ENCODE measurements around the gene SELENOF.

SELENOF gene

DNA sequence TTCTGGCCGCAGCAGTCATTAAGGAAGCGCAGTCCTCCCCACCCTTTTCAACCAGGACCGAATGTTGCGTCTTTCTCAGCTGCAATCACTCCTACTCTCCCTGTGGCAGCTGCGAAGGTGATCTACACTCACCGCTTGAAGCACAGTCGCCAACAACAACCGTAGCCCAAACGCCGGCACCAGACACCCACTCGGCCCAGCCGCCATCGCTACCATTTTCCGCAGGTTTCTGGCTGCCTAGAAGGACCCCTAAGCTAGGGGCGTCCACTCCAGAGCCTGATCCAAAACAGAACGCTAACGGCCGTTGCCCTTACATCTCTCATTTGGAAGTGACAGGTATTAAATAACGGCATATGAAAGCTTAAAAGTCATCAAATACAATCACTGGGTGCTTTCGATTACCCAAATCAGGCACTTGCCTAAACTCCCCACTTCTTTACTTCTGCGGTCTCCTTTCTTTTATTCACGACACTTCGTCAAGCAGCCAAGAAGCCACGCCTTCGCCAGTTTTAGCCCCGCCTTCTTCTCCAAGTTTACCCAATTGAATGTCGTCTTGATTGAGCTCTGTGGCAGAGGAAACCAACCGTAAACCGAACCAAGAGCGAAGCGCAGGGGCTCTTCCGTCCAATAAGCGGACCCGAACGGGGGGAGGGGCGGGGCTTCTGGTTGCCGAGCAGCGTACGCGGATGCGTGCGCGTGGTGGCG is at the start of gene SELENOF:
TSS of gene SELENOF (minus strand) at position 231 of the 705 bp plus-strand sequence. CDS start at position 216, 15 bp downstream.
- TF ChIP-seq, protein P1, sequence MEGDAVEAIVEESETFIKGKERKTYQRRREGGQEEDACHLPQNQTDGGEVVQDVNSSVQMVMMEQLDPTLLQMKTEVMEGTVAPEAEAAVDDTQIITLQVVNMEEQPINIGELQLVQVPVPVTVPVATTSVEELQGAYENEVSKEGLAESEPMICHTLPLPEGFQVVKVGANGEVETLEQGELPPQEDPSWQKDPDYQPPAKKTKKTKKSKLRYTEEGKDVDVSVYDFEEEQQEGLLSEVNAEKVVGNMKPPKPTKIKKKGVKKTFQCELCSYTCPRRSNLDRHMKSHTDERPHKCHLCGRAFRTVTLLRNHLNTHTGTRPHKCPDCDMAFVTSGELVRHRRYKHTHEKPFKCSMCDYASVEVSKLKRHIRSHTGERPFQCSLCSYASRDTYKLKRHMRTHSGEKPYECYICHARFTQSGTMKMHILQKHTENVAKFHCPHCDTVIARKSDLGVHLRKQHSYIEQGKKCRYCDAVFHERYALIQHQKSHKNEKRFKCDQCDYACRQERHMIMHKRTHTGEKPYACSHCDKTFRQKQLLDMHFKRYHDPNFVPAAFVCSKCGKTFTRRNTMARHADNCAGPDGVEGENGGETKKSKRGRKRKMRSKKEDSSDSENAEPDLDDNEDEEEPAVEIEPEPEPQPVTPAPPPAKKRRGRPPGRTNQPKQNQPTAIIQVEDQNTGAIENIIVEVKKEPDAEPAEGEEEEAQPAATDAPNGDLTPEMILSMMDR (IDR thresholded peaks at IDR 0.05): peak in 1 of 2 experiments; percentile 16
- H3K4me3 ChIP-seq: peak within 1 kb of the TSS; percentile 79 to 92
- intact Hi-C loops (cut with DNase I; ENCODE audit: low total_unique reads): loop anchor here (10.0 kb wide), 1 partner anchor 421 kb away; no protein-coding TSS in a partner anchor

DNA sequence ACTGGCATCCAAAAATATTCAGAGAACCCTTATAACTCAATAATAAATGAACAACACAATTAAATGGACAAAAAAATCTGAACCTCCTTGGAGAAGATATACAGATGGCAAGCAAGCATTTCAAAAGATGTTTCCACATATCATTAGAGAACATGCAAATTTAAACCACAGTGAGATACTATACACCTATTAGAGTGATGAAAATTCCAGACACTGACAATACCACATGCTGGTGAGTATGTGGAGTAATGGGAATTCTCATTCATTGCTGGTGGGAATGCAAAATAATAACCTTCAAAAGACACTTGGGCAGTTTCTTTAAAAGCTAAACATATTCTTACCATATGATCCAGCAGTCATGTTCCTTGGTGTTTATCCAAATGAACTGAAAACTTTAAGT is 46.6 kb upstream of the SELENOF start:
- TF ChIP-seq, protein P1 (IDR thresholded peaks at IDR 0.05): no peak
- Histone ChIP-seq H3K4me3 (no peak overlapping the region), H3K27me3 (no peaks in the 10 kb centered on the region), H3K9me3 (no peaks in the 10 kb centered on the region), H3K4me1 (peaks cover 0 to 5% (median 0%) of the 10 kb centered on the region in 4 donors), H3K36me3 (no peaks in the 10 kb centered on the region), H3K27ac (no peak overlapping the region)
- intact Hi-C loops (cut with DNase I; ENCODE audit: low total_unique reads): no loop called here
- no peak for DNase-seq

More for the DNA sequence above, at the start of gene SELENOF:
- peak within 1 kb of the TSS; percentile 87 to 92 for H3K27ac ChIP-seq
- no peaks in the 10 kb centered on the region for H3K36me3 ChIP-seq
- no peaks in the 10 kb centered on the region for H3K9me3 ChIP-seq
- H3K27me3 ChIP-seq: no peaks in the 10 kb centered on the region
- DNase-seq: peak; percentile 99 to 100
- peaks cover 0 to 31% (median 24%) of the 10 kb centered on the region in 4 donors for H3K4me1 ChIP-seq

DNA sequence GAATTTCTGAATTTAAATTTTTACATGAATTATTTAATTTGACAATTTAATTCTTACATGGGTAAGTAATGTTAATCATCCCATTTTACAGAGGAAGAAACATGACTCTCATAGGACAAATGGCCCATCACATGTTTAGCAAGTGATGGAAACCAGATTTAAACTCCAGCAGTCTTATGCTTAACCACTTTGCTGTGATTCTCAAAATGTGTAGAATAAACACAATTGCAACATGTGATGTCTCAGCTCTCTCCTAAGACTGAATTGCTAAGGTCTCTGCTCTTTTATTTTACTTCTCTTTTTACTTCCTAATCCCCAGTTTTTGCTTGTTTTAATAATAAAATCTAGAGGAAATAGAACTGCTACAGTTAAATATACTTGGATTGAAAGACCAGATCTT is 43.3 kb upstream of the SELENOF start:
- H3K27ac ChIP-seq: no peak overlapping the region
- intact Hi-C loops (cut with DNase I; ENCODE audit: low total_unique reads): no loop called here
- DNase-seq: no peak

DNA sequence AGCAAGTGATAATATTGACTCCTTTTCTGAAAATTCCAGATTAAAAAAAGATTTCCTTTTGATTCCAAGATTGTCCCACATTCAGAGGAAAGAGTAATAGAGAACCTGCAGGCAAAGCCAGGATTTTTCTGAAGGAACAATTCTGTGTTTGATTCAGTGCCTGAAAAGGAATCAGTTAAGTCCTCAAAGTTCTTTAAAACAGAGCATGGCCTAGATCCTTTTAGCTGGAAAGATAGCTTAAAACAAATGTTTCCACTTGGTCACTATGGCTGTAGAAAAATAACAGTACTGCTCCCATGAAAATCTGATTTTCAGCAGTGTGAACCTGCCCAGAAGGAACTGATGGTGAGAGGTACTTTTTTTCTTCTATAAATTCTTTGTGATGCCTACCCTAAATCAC is 42.3 kb upstream of the SELENOF start:
- no peaks in the 10 kb centered on the region for H3K9me3 ChIP-seq
- TF ChIP-seq, protein P1 (IDR thresholded peaks at IDR 0.05): no peak
- intact Hi-C loops (cut with DNase I; ENCODE audit: low total_unique reads): no loop called here
- H3K4me1 ChIP-seq: no peaks in the 10 kb centered on the region
- no peaks in the 10 kb centered on the region for H3K36me3 ChIP-seq
- no peak overlapping the region for H3K4me3 ChIP-seq
- H3K27ac ChIP-seq: no peak overlapping the region
- DNase-seq: no peak
- H3K27me3 ChIP-seq: no peaks in the 10 kb centered on the region

More for the DNA sequence above, 43.3 kb upstream of the SELENOF start:
- H3K36me3 ChIP-seq: no peaks in the 10 kb centered on the region
- TF ChIP-seq, protein P1 (IDR thresholded peaks at IDR 0.05): no peak
- H3K27me3 ChIP-seq: no peaks in the 10 kb centered on the region
- H3K9me3 ChIP-seq: no peaks in the 10 kb centered on the region
- no peaks in the 10 kb centered on the region for H3K4me1 ChIP-seq
- H3K4me3 ChIP-seq: no peak overlapping the region

DNA sequence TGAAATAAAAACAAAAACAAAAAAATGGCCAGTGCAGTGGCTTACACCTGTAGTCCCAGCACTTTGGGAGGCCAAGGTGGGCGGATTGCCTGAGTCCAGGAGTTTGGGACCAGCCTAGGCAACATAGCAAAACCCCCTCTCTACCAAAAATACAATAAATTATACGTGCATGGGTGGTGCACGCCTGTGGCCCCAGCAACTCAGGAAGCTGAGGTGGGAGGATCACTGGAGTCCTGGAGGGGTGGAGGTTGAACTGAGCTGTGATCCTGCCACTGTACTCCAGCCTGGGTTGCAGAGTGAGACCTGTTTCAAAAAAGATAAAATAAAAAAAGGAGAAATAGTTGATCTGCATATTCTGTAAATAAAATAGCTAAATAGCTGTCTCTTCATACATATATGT is 41.8 kb upstream of the SELENOF start:
- DNase-seq: no peak
- Histone ChIP-seq H3K27me3 (no peaks in the 10 kb centered on the region), H3K4me3 (no peak overlapping the region), H3K9me3 (no peaks in the 10 kb centered on the region), H3K36me3 (no peaks in the 10 kb centered on the region), H3K27ac (no peak overlapping the region), H3K4me1 (no peaks in the 10 kb centered on the region)
- TF ChIP-seq, protein P1 (IDR thresholded peaks at IDR 0.05): no peak
- intact Hi-C loops (cut with DNase I; ENCODE audit: low total_unique reads): no loop called here

Measured in tibial artery (tissue), 4 donors.